GM23248 (cell line): ENCODE measurements around the gene ASPHD1.

Experiments used
- EZH2 ChIP-seq: fragments of 200-600 bp; sonication (generic); IDR thresholded peaks from 2 replicates; pipeline ENCODE4 v1.6.1; 2018; ENCODE audit warnings: antibody characterized with exemption, mild to moderate bottlenecking; ENCODE audit not compliant: insufficient read depth, poor library complexity, severe bottlenecking
- EZH2phosphoT487 ChIP-seq: fragments of 200-600 bp; sonication (generic); IDR thresholded peaks from 2 replicates; pipeline ENCODE4 v1.6.1; 2018; ENCODE audit warnings: antibody characterized with exemption, moderate library complexity, mild to moderate bottlenecking, low read depth; ENCODE audit not compliant: insufficient read depth

DNA sequence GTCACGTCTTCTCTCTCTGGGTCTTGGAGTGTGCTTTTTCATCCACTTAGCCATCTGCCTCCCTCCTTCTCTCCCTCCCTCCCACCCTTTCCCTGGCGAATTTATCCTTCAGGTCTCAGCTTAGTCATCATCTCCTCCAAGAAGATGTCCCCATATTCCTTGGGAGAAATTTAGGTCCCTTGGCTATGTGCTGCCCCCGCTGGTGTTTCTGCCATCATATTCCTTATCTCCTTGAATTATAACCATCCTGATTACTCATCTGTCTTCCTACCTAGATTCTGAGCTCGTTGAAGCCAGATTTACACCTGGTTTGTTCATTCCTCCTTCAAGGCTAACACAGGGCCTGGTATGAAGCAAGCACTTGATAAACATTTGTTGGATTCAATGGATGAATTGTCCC is 5.9 kb upstream of the ASPHD1 start:
- TF ChIP-seq EZH2phosphoT487 (no peak), EZH2 (no peak)
